Left ventricle myocardium inferior (tissue), 1 donor: Measurements from ENCODE around the gene RARA. TPM values are rescaled to one million over a fixed set of nuclear protein-coding genes. Genes with fewer than 3 reads are reported as not detected.

Source experiments
- DNase-seq: peaks from one replicate; pipeline ENCODE4 v3.0.0-alpha.2; 2020
- H3K27ac ChIP-seq: fragments of 200-600 bp; replicated peaks from 2 replicates; pipeline ENCODE4 v1.8.0; 2021
- H3K27me3 ChIP-seq: fragments of 200-600 bp; 2 replicates; pipeline ENCODE4 v1.8.0; 2021; ENCODE audit warnings: low read depth
- H3K36me3 ChIP-seq: fragments of 200-600 bp; 2 replicates; pipeline ENCODE4 v1.8.0; 2021
- H3K4me1 ChIP-seq: fragments of 200-600 bp; 2 replicates; pipeline ENCODE4 v1.8.0; 2021
- H3K4me3 ChIP-seq: fragments of 200-600 bp; 2 replicates; pipeline ENCODE4 v1.8.0; 2021; ENCODE audit warnings: mild to moderate bottlenecking, moderate library complexity
- H3K9me3 ChIP-seq: fragments of 200-600 bp; replicated peaks from 2 replicates; pipeline ENCODE4 v1.8.0; 2021
- CTCF ChIP-seq: fragments of 200-600 bp; IDR thresholded peaks from 2 replicates; pipeline ENCODE4 v1.8.0; 2021; ENCODE audit warnings: antibody characterized with exemption, mild to moderate bottlenecking, borderline replicate concordance
- intact Hi-C: fragments of 100-400 bp; cut with micrococcal nuclease; formaldehyde crosslinking; loops from one replicate; pipeline ENCODE4 v1.11.0; 2022
- total RNA-seq: library from RNA; stranded (reverse); fragmentation: NEBNext Ultra II Directional; extraction: Animal tissue kit (Norgen Biotek cat#: 25700); gene quantifications from one replicate; pipeline ENCODE4 v1.2.1, GENCODE V29; 2021
- donor health status: DM: no; HTN: yes; CAD: no; lungs with severe emphysema.

The RARA gene
- total RNA-seq, 1 donor from 2014 or later, result 17.1 TPM

- Histone ChIP-seq H3K27me3 (no peaks in the 10 kb centered on the region), H3K9me3 (no peaks in the 10 kb centered on the region), H3K4me1 (no peaks in the 10 kb centered on the region), H3K27ac (no peak overlapping the region), H3K36me3 (peaks cover 81% of the 10 kb centered on the region), H3K4me3 (no peak overlapping the region)
- intact Hi-C loops, result no loop called here
- TF ChIP-seq CTCF, result no peak
- no peak for DNase-seq
These were observed 42.1 kb upstream of the RARA start for GRCh38 chr17:40266882-40267281.

GRCh38 chr17:40268141-40268712 is 40.8 kb upstream of the RARA start:
- intact Hi-C loops, result no loop called here
- DNase-seq, result no peak
- Histone ChIP-seq H3K27ac (no peak overlapping the region), H3K9me3 (no peaks in the 10 kb centered on the region), H3K4me1 (no peaks in the 10 kb centered on the region), H3K27me3 (no peaks in the 10 kb centered on the region), H3K4me3 (no peak overlapping the region), H3K36me3 (peaks cover 81% of the 10 kb centered on the region)
- no peak for TF ChIP-seq CTCF

- Histone ChIP-seq H3K9me3 (no peaks in the 10 kb centered on the region), H3K27me3 (no peaks in the 10 kb centered on the region), H3K4me1 (peaks cover 2% of the 10 kb centered on the region), H3K27ac (no peak overlapping the region), H3K36me3 (peaks cover 93% of the 10 kb centered on the region), H3K4me3 (no peak overlapping the region)
- TF ChIP-seq CTCF, result no peak
- intact Hi-C loops, result no loop called here
- DNase-seq, result no peak
These were observed 30.6 kb upstream of the RARA start for GRCh38 chr17:40278414-40278813.

GRCh38 chr17:40279402-40279801 is 29.6 kb upstream of the RARA start:
- intact Hi-C loops, result no loop called here
- no peak for TF ChIP-seq CTCF
- H3K9me3 ChIP-seq, result no peaks in the 10 kb centered on the region
- peaks cover 83% of the 10 kb centered on the region for H3K36me3 ChIP-seq
- H3K4me3 ChIP-seq, result no peak overlapping the region
- DNase-seq, result no peak
- peaks cover 12% of the 10 kb centered on the region for H3K4me1 ChIP-seq
- H3K27ac ChIP-seq, result no peak overlapping the region
- no peaks in the 10 kb centered on the region for H3K27me3 ChIP-seq

- intact Hi-C loops, result no loop called here
These were observed 27.3 kb upstream of the RARA start for GRCh38 chr17:40281663-40282062.

More at GRCh38 chr17:40281663-40282062, 27.3 kb upstream of the RARA start:
- no peak for TF ChIP-seq CTCF
- no peaks in the 10 kb centered on the region for H3K27me3 ChIP-seq
- H3K4me3 ChIP-seq, result no peak overlapping the region
- no peaks in the 10 kb centered on the region for H3K9me3 ChIP-seq
- H3K27ac ChIP-seq, result no peak overlapping the region
- H3K4me1 ChIP-seq, result peaks cover 21% of the 10 kb centered on the region
- H3K36me3 ChIP-seq, result peaks cover 60% of the 10 kb centered on the region
- DNase-seq, result no peak
